Measurements from ENCODE around the gene TNIP3. TPM values are rescaled to one million over a fixed set of nuclear protein-coding genes. Genes with fewer than 3 reads are reported as not detected.

TNIP3 gene
- total RNA-seq, 1 experiment from 2014 or later, result not detected

GRCh38 chr4:121143131-121143530, 21.0 kb downstream of the TNIP3 start:
- Mint-ChIP-seq H3K4me1 (ENCODE audit: low read depth, unreplicated experiment) (no peaks in the 10 kb centered on the region), H3K4me3 (ENCODE audit: low read depth, unreplicated experiment) (no peak overlapping the region), H3K27ac (ENCODE audit: unreplicated experiment) (no peak overlapping the region), H3K9me3 (ENCODE audit: low read depth, unreplicated experiment) (no peaks in the 10 kb centered on the region), H3K27me3 (ENCODE audit: unreplicated experiment) (no peaks in the 10 kb centered on the region), H3K36me3 (ENCODE audit: insufficient read depth, unreplicated experiment) (no peaks in the 10 kb centered on the region)
- no peak for TF ChIP-seq CTCF (IDR thresholded peaks at IDR 0.05; ENCODE audit: unreplicated experiment)
- intact Hi-C loops (cut with micrococcal nuclease; ENCODE audit: unreplicated experiment), result no loop called here
- no peak for DNase-seq
- CTCF ChIA-PET, result no interaction called here
- no TSS peak for BruUV-seq (replicated peaks)

GRCh38 chr4:121140716-121141460, 23.2 kb downstream of the TNIP3 start:
- no peaks in the 10 kb centered on the region for H3K4me1 Mint-ChIP-seq (ENCODE audit: low read depth, unreplicated experiment)
- no peak overlapping the region for H3K27ac Mint-ChIP-seq (ENCODE audit: unreplicated experiment)
- H3K27me3 Mint-ChIP-seq (ENCODE audit: unreplicated experiment), result no peaks in the 10 kb centered on the region
- CTCF ChIA-PET, result no interaction called here
- no TSS peak for BruUV-seq (replicated peaks)
- TF ChIP-seq CTCF (IDR thresholded peaks at IDR 0.05; ENCODE audit: unreplicated experiment), result no peak
- no peak for DNase-seq
- H3K9me3 Mint-ChIP-seq (ENCODE audit: low read depth, unreplicated experiment), result no peaks in the 10 kb centered on the region
- no peak overlapping the region for H3K4me3 Mint-ChIP-seq (ENCODE audit: low read depth, unreplicated experiment)
- no peaks in the 10 kb centered on the region for H3K36me3 Mint-ChIP-seq (ENCODE audit: insufficient read depth, unreplicated experiment)
- intact Hi-C loops (cut with micrococcal nuclease; ENCODE audit: unreplicated experiment), result no loop called here

GRCh38 chr4:121139533-121140222, 24.4 kb downstream of the TNIP3 start:
- Mint-ChIP-seq H3K27ac (ENCODE audit: unreplicated experiment) (no peak overlapping the region), H3K27me3 (ENCODE audit: unreplicated experiment) (no peaks in the 10 kb centered on the region), H3K4me3 (ENCODE audit: low read depth, unreplicated experiment) (no peak overlapping the region), H3K4me1 (ENCODE audit: low read depth, unreplicated experiment) (no peaks in the 10 kb centered on the region), H3K36me3 (ENCODE audit: insufficient read depth, unreplicated experiment) (no peaks in the 10 kb centered on the region), H3K9me3 (ENCODE audit: low read depth, unreplicated experiment) (no peaks in the 10 kb centered on the region)
- DNase-seq, result no peak
- no TSS peak for BruUV-seq (replicated peaks)
- intact Hi-C loops (cut with micrococcal nuclease; ENCODE audit: unreplicated experiment), result no loop called here
- CTCF ChIA-PET, result no interaction called here
- TF ChIP-seq CTCF (IDR thresholded peaks at IDR 0.05; ENCODE audit: unreplicated experiment), result no peak

- CTCF ChIA-PET, result no interaction called here
These were observed 25.9 kb downstream of the TNIP3 start for GRCh38 chr4:121138039-121138825.

More at GRCh38 chr4:121138039-121138825, 25.9 kb downstream of the TNIP3 start:
- no peak for TF ChIP-seq CTCF (IDR thresholded peaks at IDR 0.05; ENCODE audit: unreplicated experiment)
- DNase-seq, result no peak
- Mint-ChIP-seq H3K27ac (ENCODE audit: unreplicated experiment) (no peak overlapping the region), H3K27me3 (ENCODE audit: unreplicated experiment) (no peaks in the 10 kb centered on the region), H3K4me3 (ENCODE audit: low read depth, unreplicated experiment) (no peak overlapping the region), H3K36me3 (ENCODE audit: insufficient read depth, unreplicated experiment) (no peaks in the 10 kb centered on the region), H3K9me3 (ENCODE audit: low read depth, unreplicated experiment) (no peaks in the 10 kb centered on the region), H3K4me1 (ENCODE audit: low read depth, unreplicated experiment) (no peaks in the 10 kb centered on the region)
- intact Hi-C loops (cut with micrococcal nuclease; ENCODE audit: unreplicated experiment), result no loop called here
- no TSS peak for BruUV-seq (replicated peaks)

All from Calu3 (cell line).